ENCODE results near the gene POP4.

The POP4 gene

DNA sequence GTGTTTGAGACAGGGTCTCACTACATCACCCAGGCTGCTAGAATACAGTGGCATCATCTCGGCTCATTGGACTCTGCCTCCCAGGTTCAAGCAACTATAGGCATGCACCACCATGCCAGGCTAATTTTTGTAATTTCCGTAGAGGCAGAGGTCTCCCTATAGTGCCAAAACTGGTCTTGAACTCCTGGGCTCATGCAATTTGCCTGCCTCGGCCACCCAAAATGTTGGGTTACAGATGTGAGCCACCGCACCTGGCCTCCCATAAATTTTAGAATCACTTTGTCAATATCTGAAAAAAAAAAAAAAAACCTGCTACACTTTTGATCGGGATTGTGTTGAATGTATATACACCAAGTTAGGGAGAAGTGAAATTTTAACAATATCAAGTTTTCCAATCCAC lies 47.3 kb downstream of the POP4 start:
- TF ChIP-seq, protein P1, sequence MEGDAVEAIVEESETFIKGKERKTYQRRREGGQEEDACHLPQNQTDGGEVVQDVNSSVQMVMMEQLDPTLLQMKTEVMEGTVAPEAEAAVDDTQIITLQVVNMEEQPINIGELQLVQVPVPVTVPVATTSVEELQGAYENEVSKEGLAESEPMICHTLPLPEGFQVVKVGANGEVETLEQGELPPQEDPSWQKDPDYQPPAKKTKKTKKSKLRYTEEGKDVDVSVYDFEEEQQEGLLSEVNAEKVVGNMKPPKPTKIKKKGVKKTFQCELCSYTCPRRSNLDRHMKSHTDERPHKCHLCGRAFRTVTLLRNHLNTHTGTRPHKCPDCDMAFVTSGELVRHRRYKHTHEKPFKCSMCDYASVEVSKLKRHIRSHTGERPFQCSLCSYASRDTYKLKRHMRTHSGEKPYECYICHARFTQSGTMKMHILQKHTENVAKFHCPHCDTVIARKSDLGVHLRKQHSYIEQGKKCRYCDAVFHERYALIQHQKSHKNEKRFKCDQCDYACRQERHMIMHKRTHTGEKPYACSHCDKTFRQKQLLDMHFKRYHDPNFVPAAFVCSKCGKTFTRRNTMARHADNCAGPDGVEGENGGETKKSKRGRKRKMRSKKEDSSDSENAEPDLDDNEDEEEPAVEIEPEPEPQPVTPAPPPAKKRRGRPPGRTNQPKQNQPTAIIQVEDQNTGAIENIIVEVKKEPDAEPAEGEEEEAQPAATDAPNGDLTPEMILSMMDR (conservative IDR thresholded peaks at IDR 0.05; ENCODE audit: low read depth, low read length) = no peak
- DNase-seq (ENCODE audit: low read depth) = no peak
- no peak overlapping the region for H3K4me3 ChIP-seq (ENCODE audit: low read length)

DNA sequence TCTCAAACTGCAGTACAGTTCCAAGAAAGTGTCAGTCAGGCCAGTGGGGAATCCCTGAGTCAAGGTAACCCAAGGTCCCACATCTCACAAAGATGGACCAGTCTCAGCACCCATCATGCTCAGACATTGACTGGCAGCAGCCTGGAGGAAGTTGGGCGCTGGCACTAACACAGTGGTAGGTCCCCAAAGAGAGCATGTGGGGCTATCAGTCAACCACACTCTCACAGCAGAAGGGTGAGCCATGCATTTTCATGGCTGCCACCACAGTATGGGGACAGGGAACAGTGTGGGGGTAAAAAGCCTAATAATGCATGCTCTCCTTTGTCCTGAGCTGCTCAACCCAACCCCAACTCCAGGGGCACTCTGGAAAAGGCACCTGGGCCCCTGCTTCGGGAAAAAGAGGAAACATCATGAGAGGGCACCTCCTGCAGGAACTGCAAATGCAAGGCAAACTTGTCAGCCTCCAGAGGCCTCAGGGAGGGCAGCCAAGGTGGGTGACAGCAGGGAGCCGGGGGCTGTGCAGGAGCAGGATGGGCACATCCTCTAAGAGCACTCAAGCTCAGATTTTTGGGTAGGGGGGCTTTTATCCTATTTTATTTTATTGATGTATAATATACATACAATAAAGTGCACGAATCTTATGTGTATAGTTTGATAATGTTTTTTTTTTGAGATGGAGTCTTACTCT lies 49.7 kb downstream of the POP4 start:
- H3K4me3 ChIP-seq (ENCODE audit: low read length) = no peak overlapping the region
- TF ChIP-seq, protein P1 (conservative IDR thresholded peaks at IDR 0.05; ENCODE audit: low read depth, low read length) = no peak
- DNase-seq (ENCODE audit: low read depth) = no peak

DNA sequence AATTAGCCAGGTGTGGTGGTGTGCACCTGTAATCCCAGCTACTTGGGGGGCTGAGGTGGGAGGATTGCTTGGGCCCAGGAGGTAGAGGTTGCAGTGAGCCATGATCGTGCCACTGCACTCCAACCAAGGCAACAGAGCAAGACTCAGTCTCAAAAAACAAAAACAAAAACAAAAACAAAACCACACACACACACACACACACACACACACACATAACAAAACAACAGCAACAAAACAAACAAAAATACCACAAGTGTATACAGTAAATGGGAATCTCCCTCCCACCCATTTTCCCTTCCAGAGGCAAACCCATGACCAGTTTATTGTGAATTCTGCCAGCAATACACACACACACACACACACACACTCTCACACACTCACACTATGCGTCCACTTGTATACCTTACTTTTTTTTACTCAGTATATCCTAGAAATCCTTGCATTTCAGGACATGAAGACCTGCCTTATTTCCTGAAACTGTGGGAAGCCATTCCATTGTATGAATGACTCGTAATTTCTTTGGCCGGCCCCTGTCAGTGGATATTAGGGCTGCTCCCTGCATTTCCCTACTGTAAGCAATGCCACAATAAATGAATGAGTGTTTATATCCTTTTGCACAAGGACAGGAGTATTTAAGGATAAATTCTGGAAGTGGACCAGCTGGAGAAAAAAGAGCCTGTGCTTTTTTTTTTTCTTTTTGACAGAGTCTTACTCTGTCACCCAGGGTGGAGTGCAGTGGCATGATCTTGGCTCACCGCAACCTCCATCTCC lies 52.3 kb downstream of the POP4 start:
- TF ChIP-seq, protein P1 (conservative IDR thresholded peaks at IDR 0.05; ENCODE audit: low read depth, low read length) = no peak
- no peak overlapping the region for H3K4me3 ChIP-seq (ENCODE audit: low read length)
- DNase-seq (ENCODE audit: low read depth) = no peak

DNA sequence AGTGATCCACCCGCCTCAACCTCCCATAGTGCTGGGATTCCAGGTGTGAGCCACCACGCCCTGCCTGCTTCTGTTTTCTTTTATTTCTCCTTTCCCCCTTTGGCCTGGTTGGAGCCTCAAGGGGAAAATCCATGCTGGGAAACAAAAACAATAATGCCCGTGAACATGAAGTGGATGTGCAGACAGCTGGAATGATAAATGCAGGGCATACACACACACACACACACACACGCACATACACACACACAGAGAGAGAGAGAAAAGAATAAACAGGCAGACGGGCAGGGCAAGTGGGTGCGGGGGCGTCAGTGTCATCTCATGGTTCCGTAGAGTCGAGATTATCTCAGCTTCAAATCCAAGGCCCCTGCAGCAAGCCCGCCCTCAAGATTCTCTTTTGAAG lies 54.8 kb downstream of the POP4 start:
- H3K4me3 ChIP-seq (ENCODE audit: low read length) = no peak overlapping the region
- DNase-seq (ENCODE audit: low read depth) = no peak
- TF ChIP-seq, protein P1 (conservative IDR thresholded peaks at IDR 0.05; ENCODE audit: low read depth, low read length) = no peak

DNA sequence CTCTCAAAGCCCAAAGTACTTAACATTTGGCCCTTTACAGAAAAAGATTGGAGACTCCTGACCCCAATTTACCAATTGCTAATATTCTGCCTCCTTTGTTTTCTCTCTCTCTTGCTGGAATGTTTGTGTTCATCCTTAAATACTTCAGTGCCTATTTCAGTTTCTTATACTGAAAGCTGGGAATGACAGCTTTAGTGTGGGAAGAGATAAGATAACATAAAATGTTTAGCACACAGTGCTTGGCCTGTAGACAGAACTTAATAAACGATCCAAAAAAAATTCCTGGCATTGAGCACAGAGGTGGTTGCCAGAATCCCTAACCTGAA lies 56.2 kb downstream of the POP4 start:
- no peak for DNase-seq (ENCODE audit: low read depth)
- TF ChIP-seq, protein P1 (conservative IDR thresholded peaks at IDR 0.05; ENCODE audit: low read depth, low read length) = no peak
- H3K4me3 ChIP-seq (ENCODE audit: low read length) = peak overlapping the region; percentile 4

DNA sequence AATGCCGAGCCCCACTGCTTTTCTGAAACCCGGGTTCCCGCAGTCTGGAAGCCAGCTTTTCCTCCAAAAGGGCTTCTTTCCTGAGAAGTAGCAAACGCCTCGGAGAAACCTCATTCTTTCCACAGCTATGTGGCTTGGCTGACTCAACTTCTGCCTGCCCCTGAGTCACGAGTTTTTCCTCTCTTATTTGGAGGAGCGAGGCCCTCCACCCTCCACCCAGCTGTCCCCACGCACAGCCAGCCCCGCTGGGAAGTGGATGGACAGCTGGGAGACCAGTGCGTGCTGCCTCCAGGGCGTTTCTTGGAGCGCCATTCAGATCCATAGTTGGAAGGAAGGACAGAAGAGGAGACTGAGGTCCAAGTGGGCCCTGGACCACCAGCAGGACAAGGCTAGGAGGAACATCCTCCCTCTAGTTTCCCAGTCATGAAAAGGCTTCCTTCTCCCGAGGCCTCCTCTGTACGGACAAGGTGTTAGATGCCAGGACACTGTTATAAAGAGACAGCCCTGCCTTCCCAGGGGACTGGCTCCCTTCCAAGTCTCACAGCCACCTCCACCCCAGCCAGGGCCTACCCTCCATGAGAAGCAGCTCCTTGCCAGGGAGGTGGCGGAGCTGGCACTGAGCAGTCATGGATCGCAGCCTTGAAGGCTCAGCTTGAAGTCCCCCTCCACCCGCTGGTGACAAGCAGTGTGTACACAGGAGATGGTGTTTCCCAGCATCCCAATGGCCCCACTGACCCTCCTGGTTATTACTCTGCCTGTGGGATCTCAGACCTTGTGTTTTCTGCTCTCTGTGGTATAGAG lies 56.7 kb downstream of the POP4 start:
- TF ChIP-seq, protein P1 (conservative IDR thresholded peaks at IDR 0.05; ENCODE audit: low read depth, low read length) = no peak
- DNase-seq (ENCODE audit: low read depth) = no peak
- no peak overlapping the region for H3K4me3 ChIP-seq (ENCODE audit: low read length)
